ENCODE results near the gene CAVIN1.
"Not testable (repeated sequence)": the region's sequence is repeated elsewhere in the genome, so short reads cannot be mapped to it uniquely, and the experiment has no call there.

GRCh38 chr17:42400844-42401375, 22.1 kb downstream of the CAVIN1 start:
- not testable (repeated sequence) for TF ChIP-seq CTCF, EP300 (IDR thresholded peaks at IDR 0.05)
